HAP-1 (cell line): Measurements from ENCODE around the gene CHST11.
A peak's percentile ranks its signal among the peaks of the same experiment; 100 is the strongest.

Source experiments
- DNase-seq, 2 experiments: peaks; one replicate each; pipeline ENCODE4 v3.0.0-alpha.2; 2016 to 2020; ENCODE audit warnings: low spot score in 2 of 2
- H3K27me3 ChIP-seq: fragments of 250-450 bp; sonication (Bioruptor Pico); 2 replicates; pipeline ENCODE4 v1.5.1; 2020; ENCODE audit warnings: low read depth, mild to moderate bottlenecking, moderate library complexity
- H3K36me3 ChIP-seq: fragments of 250-450 bp; sonication (Bioruptor Pico); replicated peaks from 2 replicates; pipeline ENCODE4 v1.5.1; 2020; ENCODE audit warnings: mild to moderate bottlenecking
- H3K4me1 ChIP-seq: fragments of 250-450 bp; sonication (Bioruptor Pico); 2 replicates; pipeline ENCODE4 v1.5.1; 2020; ENCODE audit warnings: mild to moderate bottlenecking
- H3K4me3 ChIP-seq: fragments of 250-450 bp; sonication (Bioruptor Pico); 2 replicates; pipeline ENCODE4 v1.5.1; 2020; ENCODE audit warnings: mild to moderate bottlenecking, moderate library complexity
- H3K9me3 ChIP-seq: fragments of 250-450 bp; sonication (Bioruptor Pico); 2 replicates; pipeline ENCODE4 v1.5.1; 2020; ENCODE audit warnings: mild to moderate bottlenecking, moderate library complexity
- in situ Hi-C: fragments of 300-500 bp; cut with MboI; formaldehyde crosslinking; loops from 3 replicates; pipeline ENCODE4 v1.14.3; 2020; ENCODE audit warnings: low sequenced_read_pairs, inconsistent platforms, mixed read lengths

The CHST11 gene

DNA sequence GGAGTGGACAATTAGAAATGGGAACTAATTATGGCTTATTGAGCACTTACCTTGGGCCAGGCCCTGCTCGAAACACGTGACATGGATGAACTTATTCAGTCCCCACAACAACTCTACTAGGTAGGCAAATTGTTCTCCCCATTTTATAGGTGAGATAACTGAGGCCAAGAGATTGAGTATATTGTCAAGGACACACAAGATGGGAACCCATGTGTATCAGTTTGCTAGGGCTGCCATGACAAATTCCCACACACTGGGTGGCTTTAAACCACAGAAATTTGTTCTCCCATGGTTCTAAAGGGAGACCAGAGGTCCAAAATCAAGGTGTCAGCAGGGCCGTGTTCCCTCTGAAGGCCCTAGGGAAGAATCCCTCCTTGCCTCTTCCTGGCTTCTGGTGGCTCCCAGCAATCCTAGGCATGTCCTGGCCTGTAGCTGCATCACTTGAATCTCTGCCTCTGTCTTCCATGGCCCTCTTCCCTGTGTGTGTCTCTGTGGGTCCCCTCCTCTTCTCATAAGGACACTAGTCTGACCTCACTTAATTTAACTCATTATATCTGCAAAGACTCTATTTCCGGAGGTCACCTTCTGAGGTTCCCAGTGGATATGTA, 128.8 kb downstream of the CHST11 start:
- no peaks in the 10 kb centered on the region for H3K9me3 ChIP-seq
- DNase-seq: no peak
- no peaks in the 10 kb centered on the region for H3K27me3 ChIP-seq
- H3K36me3 ChIP-seq: no peaks in the 10 kb centered on the region
- H3K4me3 ChIP-seq: no peak overlapping the region
- in situ Hi-C loops: no loop called here
- H3K4me1 ChIP-seq: peaks cover 4% of the 10 kb centered on the region; the same call in 1 of the 2 replicates

GRCh38 chr12:104586351-104586919, 129.7 kb downstream of the CHST11 start:
- Histone ChIP-seq H3K4me1 (peaks cover 4% of the 10 kb centered on the region; the same call in 1 of the 2 replicates), H3K27me3 (no peaks in the 10 kb centered on the region), H3K36me3 (no peaks in the 10 kb centered on the region), H3K9me3 (no peaks in the 10 kb centered on the region), H3K4me3 (no peak overlapping the region)
- in situ Hi-C loops: no loop called here
- no peak for DNase-seq

- Histone ChIP-seq H3K36me3 (no peaks in the 10 kb centered on the region), H3K4me3 (no peak overlapping the region), H3K9me3 (no peaks in the 10 kb centered on the region), H3K27me3 (no peaks in the 10 kb centered on the region), H3K4me1 (peaks cover 4% of the 10 kb centered on the region; the same call in 1 of the 2 replicates)
- in situ Hi-C loops: no loop called here
- DNase-seq: peak; percentile 14 to 16
These were observed 131.5 kb downstream of the CHST11 start for GRCh38 chr12:104588047-104588920.

- no peak overlapping the region for H3K4me3 ChIP-seq
- DNase-seq: no peak
- H3K27me3 ChIP-seq: no peaks in the 10 kb centered on the region
- H3K36me3 ChIP-seq: no peaks in the 10 kb centered on the region
- in situ Hi-C loops: no loop called here
- H3K4me1 ChIP-seq: peaks cover 4% of the 10 kb centered on the region; the same call in 1 of the 2 replicates
- no peaks in the 10 kb centered on the region for H3K9me3 ChIP-seq
These were observed 132.3 kb downstream of the CHST11 start for GRCh38 chr12:104588921-104589590.

GRCh38 chr12:104590022-104590421, 133.3 kb downstream of the CHST11 start:
- in situ Hi-C loops: no loop called here
- no peaks in the 10 kb centered on the region for H3K9me3 ChIP-seq
- no peaks in the 10 kb centered on the region for H3K27me3 ChIP-seq
- no peak for DNase-seq
- H3K4me3 ChIP-seq: no peak overlapping the region
- H3K36me3 ChIP-seq: no peaks in the 10 kb centered on the region
- H3K4me1 ChIP-seq: peaks cover 4% of the 10 kb centered on the region; the same call in 1 of the 2 replicates

DNA sequence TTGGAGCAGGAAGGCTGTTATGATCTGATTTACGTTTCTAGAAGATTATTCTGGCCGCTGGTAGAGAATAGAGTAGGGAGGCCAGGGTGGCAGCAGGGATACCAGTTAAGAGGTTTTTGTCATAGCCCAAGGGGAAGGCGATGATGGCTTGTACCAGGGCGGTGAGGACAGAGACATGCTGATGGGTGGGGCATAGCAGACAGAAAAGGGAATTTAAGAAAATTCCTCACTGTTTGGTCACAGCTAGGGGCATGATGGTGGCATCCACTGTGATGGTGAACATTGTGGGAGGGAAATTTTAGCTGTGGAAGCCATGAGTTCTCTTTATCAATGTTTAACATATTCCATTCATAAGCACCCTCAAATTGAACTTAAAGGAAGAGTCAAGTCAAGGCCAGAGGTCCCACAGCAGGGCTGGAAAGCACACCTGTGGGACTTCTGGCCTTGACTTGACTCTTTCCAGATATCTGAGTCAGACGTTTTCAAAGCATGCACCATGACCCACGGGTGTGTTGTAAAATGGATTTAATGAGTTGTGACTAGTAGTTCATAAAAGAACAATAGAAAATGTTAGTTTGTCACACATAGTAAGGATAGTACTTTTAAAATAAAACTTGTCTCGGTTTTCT, 134.6 kb downstream of the CHST11 start:
- peaks cover 4% of the 10 kb centered on the region; the same call in 1 of the 2 replicates for H3K4me1 ChIP-seq
- H3K36me3 ChIP-seq: no peaks in the 10 kb centered on the region
- H3K27me3 ChIP-seq: no peaks in the 10 kb centered on the region
- H3K9me3 ChIP-seq: no peaks in the 10 kb centered on the region
- DNase-seq: no peak
- no peak overlapping the region for H3K4me3 ChIP-seq
- in situ Hi-C loops: no loop called here

- in situ Hi-C loops: no loop called here
- DNase-seq: no peak
- no peak overlapping the region for H3K4me3 ChIP-seq
- no peaks in the 10 kb centered on the region; the same call in 1 of the 2 replicates for H3K4me1 ChIP-seq
- H3K36me3 ChIP-seq: no peaks in the 10 kb centered on the region
- no peaks in the 10 kb centered on the region for H3K27me3 ChIP-seq
- no peaks in the 10 kb centered on the region for H3K9me3 ChIP-seq
These were observed 136.7 kb downstream of the CHST11 start for GRCh38 chr12:104593482-104593881.

DNA sequence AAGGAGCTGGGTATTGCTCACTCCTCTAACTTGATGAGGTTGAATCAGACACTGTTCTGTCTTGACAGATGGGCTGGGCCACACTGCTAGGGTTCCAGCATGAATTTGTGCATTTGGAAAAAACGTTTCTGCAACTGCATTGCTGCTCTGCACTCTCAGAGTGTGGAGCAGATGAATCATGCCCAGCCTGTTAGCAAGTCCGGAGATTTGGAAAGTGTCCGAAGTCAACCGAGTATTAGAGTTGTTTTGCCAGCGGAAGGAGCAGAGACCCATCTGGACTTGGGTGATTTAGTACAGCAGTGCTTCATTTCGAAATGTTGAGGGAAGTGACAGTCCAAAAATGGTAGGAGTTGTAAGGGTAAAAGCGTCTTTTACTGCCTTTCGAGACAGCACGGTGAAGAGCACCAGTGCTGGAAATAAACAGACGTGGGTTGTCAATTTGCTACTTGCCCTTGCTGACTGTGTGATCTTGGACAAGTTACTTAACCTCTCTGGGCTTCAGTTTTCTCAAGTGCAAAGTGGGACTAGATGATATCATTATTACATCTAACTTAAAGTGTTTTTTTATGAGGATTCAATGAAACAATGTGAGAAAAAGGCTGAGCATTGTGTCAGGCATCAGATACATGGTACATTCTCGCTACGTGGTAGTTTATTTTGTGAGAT, 139.5 kb downstream of the CHST11 start:
- H3K9me3 ChIP-seq: no peaks in the 10 kb centered on the region
- in situ Hi-C loops: no loop called here
- no peak for DNase-seq
- no peaks in the 10 kb centered on the region for H3K27me3 ChIP-seq
- no peak overlapping the region for H3K4me3 ChIP-seq
- H3K36me3 ChIP-seq: no peaks in the 10 kb centered on the region
- H3K4me1 ChIP-seq: no peaks in the 10 kb centered on the region; the same call in 1 of the 2 replicates

- Histone ChIP-seq H3K27me3 (no peaks in the 10 kb centered on the region), H3K36me3 (no peaks in the 10 kb centered on the region), H3K4me3 (no peak overlapping the region), H3K9me3 (no peaks in the 10 kb centered on the region), H3K4me1 (no peaks in the 10 kb centered on the region; the same call in 1 of the 2 replicates)
- no peak for DNase-seq
- in situ Hi-C loops: no loop called here
These were observed 140.4 kb downstream of the CHST11 start for GRCh38 chr12:104596898-104597843.

DNA sequence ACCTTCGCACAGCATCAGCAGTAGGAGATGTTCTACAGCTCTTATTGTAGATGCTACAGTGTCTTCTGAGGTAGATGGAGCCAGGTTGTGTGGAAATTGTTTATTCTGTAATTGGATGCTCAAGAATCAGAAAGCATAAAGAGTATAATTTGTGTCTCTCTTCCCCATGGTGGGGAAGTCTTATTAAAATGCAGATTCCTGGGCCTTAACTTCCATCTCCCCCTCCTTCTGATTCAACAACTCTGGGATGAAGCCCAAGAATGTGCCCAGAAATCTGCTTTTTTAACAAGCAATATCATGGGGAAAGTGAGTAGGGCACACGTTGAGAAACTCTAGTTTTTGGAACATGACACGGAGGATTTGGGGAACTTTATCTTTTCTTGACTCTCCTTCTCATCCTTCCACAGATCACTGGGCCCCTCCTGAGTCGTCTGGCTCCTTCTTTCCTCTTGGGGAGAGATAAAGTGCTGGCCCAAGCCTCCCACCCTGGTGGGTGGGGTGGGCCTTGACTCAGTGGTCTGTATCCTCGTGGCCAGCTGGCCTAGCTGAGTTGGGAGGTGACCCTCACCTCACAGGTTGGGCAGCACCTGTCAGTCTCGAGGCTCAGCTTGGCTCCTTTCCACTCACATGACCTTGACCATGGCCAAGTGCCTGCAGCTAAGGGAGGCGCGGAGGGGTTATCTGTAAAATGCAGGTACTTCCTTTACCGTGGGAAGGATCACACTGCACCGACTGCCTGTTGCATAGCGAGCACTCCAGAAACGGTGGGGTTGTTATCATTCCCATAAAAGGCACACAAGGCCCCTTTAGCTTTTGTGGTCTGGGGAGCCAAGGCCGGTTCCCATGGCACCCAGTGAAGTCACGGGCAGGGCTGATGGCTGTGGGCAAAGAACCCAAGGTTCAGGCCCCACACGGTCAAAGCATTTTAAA, 141.9 kb downstream of the CHST11 start:
- in situ Hi-C loops: no loop called here
- Histone ChIP-seq H3K36me3 (no peaks in the 10 kb centered on the region), H3K27me3 (no peaks in the 10 kb centered on the region), H3K9me3 (no peaks in the 10 kb centered on the region), H3K4me1 (no peaks in the 10 kb centered on the region; the same call in 1 of the 2 replicates), H3K4me3 (no peak overlapping the region)
- DNase-seq: no peak

- no peak for DNase-seq
- H3K9me3 ChIP-seq: no peaks in the 10 kb centered on the region
- no peaks in the 10 kb centered on the region for H3K27me3 ChIP-seq
- no peak overlapping the region for H3K4me3 ChIP-seq
- H3K4me1 ChIP-seq: no peaks in the 10 kb centered on the region; the same call in 1 of the 2 replicates
- in situ Hi-C loops: no loop called here
- H3K36me3 ChIP-seq: no peaks in the 10 kb centered on the region
These were observed 142.7 kb downstream of the CHST11 start for GRCh38 chr12:104599272-104600035.
